AG10803 (cell line): ENCODE results near the gene TMCO6.

ENCODE experiments used
- DNase-seq: peaks from one replicate; pipeline ENCODE4 v3.0.0; 2010; ENCODE audit warnings: low read depth
- H3K4me3 ChIP-seq: 2 replicates; pipeline ENCODE4 v1.5.1; 2011; ENCODE audit warnings: mild to moderate bottlenecking, low read length, control low read depth
- TF ChIP-seq, protein P1 (sequence below): conservative IDR thresholded peaks from 2 replicates; pipeline ENCODE4 v1.5.1; 2011; ENCODE audit warnings: mild to moderate bottlenecking, low read length, control low read depth, inconsistent platforms

The TMCO6 gene

DNA sequence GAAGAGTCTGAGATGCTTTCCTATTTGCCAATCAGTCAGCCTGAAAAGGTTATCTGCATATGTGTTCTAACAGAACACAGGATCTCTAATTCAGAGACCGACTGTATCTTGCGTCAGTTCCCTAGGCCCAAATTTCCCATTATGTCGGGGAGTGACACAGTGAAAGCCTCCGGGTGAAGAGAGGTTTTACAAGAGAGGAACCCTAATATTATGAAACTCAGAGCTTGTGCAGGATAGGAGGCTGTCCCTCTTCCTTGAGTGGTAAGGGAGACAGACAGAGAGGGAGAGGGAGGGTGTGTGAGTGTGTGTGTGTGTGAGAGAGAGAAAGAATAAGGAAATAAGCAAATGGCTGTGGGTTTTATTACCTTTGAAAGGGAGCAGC, 8.2 kb upstream of the TMCO6 start:
- TF ChIP-seq, protein P1, sequence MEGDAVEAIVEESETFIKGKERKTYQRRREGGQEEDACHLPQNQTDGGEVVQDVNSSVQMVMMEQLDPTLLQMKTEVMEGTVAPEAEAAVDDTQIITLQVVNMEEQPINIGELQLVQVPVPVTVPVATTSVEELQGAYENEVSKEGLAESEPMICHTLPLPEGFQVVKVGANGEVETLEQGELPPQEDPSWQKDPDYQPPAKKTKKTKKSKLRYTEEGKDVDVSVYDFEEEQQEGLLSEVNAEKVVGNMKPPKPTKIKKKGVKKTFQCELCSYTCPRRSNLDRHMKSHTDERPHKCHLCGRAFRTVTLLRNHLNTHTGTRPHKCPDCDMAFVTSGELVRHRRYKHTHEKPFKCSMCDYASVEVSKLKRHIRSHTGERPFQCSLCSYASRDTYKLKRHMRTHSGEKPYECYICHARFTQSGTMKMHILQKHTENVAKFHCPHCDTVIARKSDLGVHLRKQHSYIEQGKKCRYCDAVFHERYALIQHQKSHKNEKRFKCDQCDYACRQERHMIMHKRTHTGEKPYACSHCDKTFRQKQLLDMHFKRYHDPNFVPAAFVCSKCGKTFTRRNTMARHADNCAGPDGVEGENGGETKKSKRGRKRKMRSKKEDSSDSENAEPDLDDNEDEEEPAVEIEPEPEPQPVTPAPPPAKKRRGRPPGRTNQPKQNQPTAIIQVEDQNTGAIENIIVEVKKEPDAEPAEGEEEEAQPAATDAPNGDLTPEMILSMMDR: no peak
- no peak for DNase-seq
- H3K4me3 ChIP-seq: no peak overlapping the region

DNA sequence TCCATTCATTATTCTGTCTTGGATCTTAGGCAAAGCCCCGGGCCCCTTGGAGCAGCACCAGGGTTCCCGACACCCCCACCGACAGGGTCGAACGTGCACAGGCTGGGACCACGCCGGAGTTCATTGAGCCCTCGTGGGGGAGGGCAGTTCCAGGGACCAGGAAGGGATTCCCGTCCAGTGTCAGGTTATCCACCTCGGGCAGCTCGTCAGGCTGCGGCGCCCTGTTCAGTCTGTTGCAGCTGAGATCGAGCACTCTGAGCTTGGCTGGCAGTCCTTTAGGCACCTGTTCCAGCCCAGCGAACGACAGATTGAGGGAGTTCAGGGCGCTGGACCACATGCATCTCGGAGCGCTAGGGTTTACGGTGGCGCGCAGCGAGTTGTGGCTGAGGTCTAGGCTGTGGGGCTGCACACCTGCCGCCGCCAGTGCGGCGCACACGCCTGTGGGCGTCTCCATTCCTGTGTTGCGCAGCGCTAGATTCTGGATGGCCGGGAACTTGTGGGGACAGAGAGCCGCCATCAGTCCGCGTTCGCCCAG, 7.4 kb upstream of the TMCO6 start:
- TF ChIP-seq, protein P1: no peak
- DNase-seq: no peak
- H3K4me3 ChIP-seq: peak overlapping the region; percentile 59

DNA sequence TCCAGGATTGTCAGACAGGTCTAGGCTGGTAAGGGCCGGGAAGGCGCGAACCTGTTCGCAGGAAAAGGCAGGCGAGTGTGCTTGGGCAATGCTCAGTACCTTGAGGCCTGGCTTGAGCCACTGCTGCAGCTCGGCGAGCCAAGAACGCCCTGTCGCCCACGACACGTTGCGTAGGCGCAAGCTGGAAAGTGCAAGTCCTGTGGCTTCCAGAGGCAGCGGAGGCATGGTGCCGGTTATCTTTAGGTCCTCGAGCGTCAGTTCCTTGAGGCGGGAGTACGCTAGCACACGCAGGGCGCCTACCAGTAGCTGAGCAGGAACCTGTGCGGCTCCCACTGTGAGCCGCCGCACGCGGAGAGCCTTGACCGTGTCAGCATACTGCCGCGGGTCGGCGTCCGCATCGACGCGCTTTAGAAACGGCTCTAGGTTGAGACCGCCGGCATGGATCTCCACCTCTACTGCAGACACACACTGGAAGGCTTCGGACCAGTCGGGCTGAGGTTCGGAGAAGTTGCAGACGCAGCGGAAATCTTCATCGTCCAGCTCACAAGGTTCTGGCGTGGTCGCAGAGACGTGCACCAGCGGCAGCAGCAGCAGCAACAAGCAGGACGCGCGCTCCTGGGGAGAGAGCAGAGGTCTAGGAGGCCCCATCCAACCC, 6.8 kb upstream of the TMCO6 start:
- H3K4me3 ChIP-seq: peak overlapping the region; percentile 59
- DNase-seq: peak; percentile 33
- TF ChIP-seq, protein P1: no peak

DNA sequence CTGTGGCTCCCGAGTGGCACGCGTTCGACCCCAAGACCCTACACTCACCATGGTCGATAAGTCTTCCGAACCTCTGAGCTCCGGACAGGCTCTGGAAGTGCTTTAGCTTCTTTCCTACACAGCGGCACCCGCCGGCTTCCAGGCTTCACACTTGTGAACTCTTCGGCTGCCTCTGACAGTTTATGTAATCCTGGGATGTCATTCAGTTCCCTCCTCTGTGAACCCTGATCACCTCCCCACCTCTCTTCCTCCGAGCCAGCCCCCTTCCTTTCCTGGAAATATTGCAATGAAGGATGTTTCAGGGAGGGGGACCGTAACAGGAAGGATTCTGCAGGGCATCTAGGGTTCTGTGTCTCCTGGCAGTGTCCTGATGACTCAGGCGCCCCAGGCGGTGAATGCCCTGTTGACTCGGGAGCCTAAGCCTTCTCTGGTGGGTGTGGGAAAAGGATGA, 6.2 kb upstream of the TMCO6 start, which contains the start of gene CD14:
Gene CD14 (minus strand): TSS at position 155 of the 451 bp plus-strand sequence. CDS start 104 bp downstream, at position 51.
- peak; percentile 39 for DNase-seq
- TF ChIP-seq, protein P1: no peak; the same call in 1 of the 2 replicates
- peak within 1 kb of the TSS; percentile 59 for H3K4me3 ChIP-seq

DNA sequence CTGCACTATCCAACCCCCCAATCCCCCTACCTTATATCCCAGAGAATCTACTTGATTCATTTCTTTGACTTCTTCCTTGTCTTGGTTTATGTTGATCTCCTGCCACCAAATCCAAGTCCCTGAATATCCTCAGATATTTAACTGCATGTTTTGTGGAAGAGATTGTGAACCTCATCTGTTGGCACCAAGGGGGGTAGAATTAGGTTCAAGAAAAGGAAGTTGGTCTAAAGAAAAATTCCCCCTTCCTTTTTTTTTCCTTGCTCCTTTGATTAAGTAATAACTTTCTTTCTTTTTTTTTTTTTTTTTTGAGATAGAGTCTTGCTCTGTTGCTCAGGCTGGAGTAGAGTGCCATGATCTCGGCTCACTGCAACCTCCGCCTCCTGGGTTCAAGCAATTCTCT, 5.8 kb upstream of the TMCO6 start:
- TF ChIP-seq, protein P1: no peak
- no peak overlapping the region; the same call in 1 of the 2 replicates for H3K4me3 ChIP-seq
- DNase-seq: no peak

DNA sequence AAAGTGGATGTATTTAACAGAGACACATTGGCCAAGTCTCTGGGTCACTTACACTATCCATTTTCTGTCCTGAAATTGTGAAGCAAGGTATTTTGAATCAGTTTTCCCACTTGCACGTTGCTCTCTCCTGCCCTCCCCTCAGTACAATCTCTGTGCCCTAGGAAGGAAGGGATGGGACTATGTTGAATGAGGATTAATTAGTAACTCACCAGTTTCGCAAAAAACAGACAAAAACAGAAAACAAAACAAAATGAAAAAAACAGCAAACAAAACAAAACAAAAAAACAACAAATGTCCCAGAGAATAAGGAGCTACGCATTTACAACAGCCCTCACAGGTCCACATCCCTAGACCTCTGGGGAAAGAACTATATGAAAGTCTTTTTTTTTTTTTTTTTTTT, 5.1 kb upstream of the TMCO6 start:
- no peak overlapping the region for H3K4me3 ChIP-seq
- TF ChIP-seq, protein P1: no peak
- DNase-seq: no peak
